GM12878 (cell line): ENCODE measurements around the gene ZNF322. TPM values are rescaled to one million over a fixed set of nuclear protein-coding genes. Genes with fewer than 3 reads are reported as not detected.

Experiments used
- ATAC-seq: fragments of 200-7000 bp; cut with Tn5 transposase; 3 replicates; pipeline ENCODE4 v1.9.1; 2020; ENCODE audit warnings: mild to moderate bottlenecking, moderate library complexity
- BruUV-seq: library from RNA; stranded (reverse); fragments of 400-500 nt; replicated peaks from 2 replicates; lab custom pipeline; 2021; lab: Mats Ljungman, UMichigan
- CTCF ChIA-PET: fragments of 300-600 bp; sonication (Branson Sonifier 250); formaldehyde crosslinking; extraction: SDS; loops from one replicate; lab custom pipeline; 2021; ENCODE audit warnings: inconsistent platforms; lab: Yijun Ruan, JAX
- POLR2A ChIA-PET: fragments of 350-600 bp; formaldehyde crosslinking; extraction: SDS; loops from one replicate; lab custom pipeline; 2021; ENCODE audit warnings: inconsistent platforms; lab: Charles Lee
- RAD21 ChIA-PET: fragments of 300-600 bp; sonication (Branson Sonifier 250); formaldehyde crosslinking; loops from one replicate; lab custom pipeline; 2023; ENCODE audit warnings: antibody characterized with exemption; ENCODE audit not compliant: unreplicated experiment; lab: Charles Lee
- SMC1A ChIA-PET: fragments of 300-600 bp; sonication (Branson Sonifier 250); formaldehyde crosslinking; loops from one replicate; lab custom pipeline; 2023; ENCODE audit not compliant: unreplicated experiment, uncharacterized antibody; lab: Charles Lee
- DNase-seq: peaks from one replicate; pipeline ENCODE4 v3.0.0-alpha.2; 2011; ENCODE audit warnings: low read depth, low spot score
- FAIRE-seq: peaks from 3 replicates; lab custom pipeline; 2011; peaks lifted over from hg19 to GRCh38; lab: Jason Lieb, UNC
- H2AFZ ChIP-seq: 2 replicates; pipeline ENCODE4 v1.6.0; 2011; ENCODE audit warnings: low read depth, low read length, control low read depth; ENCODE audit not compliant: control insufficient read depth
- H3K27ac ChIP-seq: 2 replicates; pipeline ENCODE4 v1.5.1; 2011; ENCODE audit warnings: control low read depth; ENCODE audit not compliant: control insufficient read depth, insufficient read depth
- H3K27me3 ChIP-seq, 2 experiments: replicated peaks in 1 of 2; 2 replicates each; pipeline versions ENCODE4 v1.6.0 to v1.6.1; 2011; ENCODE audit warnings: low read length in 1 of 2; ENCODE audit not compliant: control insufficient read depth in 2 of 2, insufficient read depth in 2 of 2
- H3K36me3 ChIP-seq, 2 experiments: 2 replicates each; pipeline ENCODE4 v1.5.1; 2011; ENCODE audit warnings: low read length in 1 of 2; ENCODE audit not compliant: control insufficient read depth in 2 of 2, insufficient read depth in 2 of 2
- H3K4me1 ChIP-seq: 2 replicates; pipeline ENCODE4 v1.6.1; 2011; ENCODE audit warnings: mild to moderate bottlenecking, low read length, moderate library complexity, mixed read lengths; ENCODE audit not compliant: control insufficient read depth, insufficient read depth
- H3K4me2 ChIP-seq: 2 replicates; pipeline ENCODE4 v1.6.0; 2011; ENCODE audit warnings: control low read depth; ENCODE audit not compliant: control insufficient read depth, insufficient read depth
- H3K4me3 ChIP-seq: fragments of 200-600 bp; sonication (generic); 2 replicates; pipeline ENCODE4 v1.5.1; 2016
- H3K79me2 ChIP-seq: 2 replicates; pipeline ENCODE4 v1.6.0; 2011; ENCODE audit warnings: low read length; ENCODE audit not compliant: control insufficient read depth, insufficient read depth
- H3K9ac ChIP-seq: 2 replicates; pipeline ENCODE4 v1.8.0; 2011; ENCODE audit warnings: low read length, control low read depth, mixed read lengths; ENCODE audit not compliant: control insufficient read depth, insufficient read depth
- H3K9me3 ChIP-seq: replicated peaks from 3 replicates; pipeline ENCODE4 v1.5.1; 2011; ENCODE audit warnings: mild to moderate bottlenecking, low read length; ENCODE audit not compliant: control insufficient read depth, insufficient read depth
- H4K20me1 ChIP-seq: 2 replicates; pipeline ENCODE4 v1.6.0; 2011; ENCODE audit not compliant: control insufficient read depth, insufficient read depth
- BHLHE40 ChIP-seq, 2 experiments: fragments of 450-650 bp in 1 of 2; IDR thresholded peaks; 2 replicates each; pipeline ENCODE4 v1.6.1; 2011 to 2017; ENCODE audit warnings: low read depth in 2 of 2, borderline replicate concordance in 1 of 2, improper control_type of control experiment in 1 of 2, low read length in 1 of 2, mild to moderate bottlenecking in 1 of 2
- BMI1 ChIP-seq: fragments of 450-650 bp; IDR thresholded peaks from 2 replicates; pipeline ENCODE4 v1.6.1; 2016; ENCODE audit warnings: mild to moderate bottlenecking, moderate library complexity, borderline replicate concordance
- CTCF ChIP-seq, 3 experiments: IDR thresholded peaks in 2 of 3; conservative IDR thresholded peaks in 1 of 3; 2 replicates each; pipeline ENCODE4 v1.5.1; 2011; ENCODE audit warnings: low read depth in 3 of 3, low read length in 3 of 3, mild to moderate bottlenecking in 3 of 3, control low read depth in 2 of 3, moderate library complexity in 2 of 3, inconsistent platforms in 1 of 3, mixed read lengths in 1 of 3; ENCODE audit not compliant: control insufficient read depth in 2 of 3, insufficient read depth in 1 of 3; ENCODE audit errors: extremely low read depth in 1 of 3
- E2F4 ChIP-seq: IDR thresholded peaks from 2 replicates; pipeline ENCODE4 v1.6.1; 2012; ENCODE audit warnings: low read depth, low read length, improper control_type of control experiment
- EGR1 ChIP-seq, 2 experiments: IDR thresholded peaks; 1 replicate in 1 of 2; 2 replicates in 1 of 2; pipeline ENCODE4 v1.6.1; 2011 to 2012; ENCODE audit warnings: low read depth in 2 of 2, low read length in 2 of 2, borderline replicate concordance in 1 of 2, mild to moderate bottlenecking in 1 of 2, moderate library complexity in 1 of 2
- MEF2B ChIP-seq: fragments of 450-650 bp; IDR thresholded peaks from 2 replicates; pipeline ENCODE4 v1.6.1; 2018; ENCODE audit warnings: mild to moderate bottlenecking, moderate library complexity; ENCODE audit not compliant: partially characterized antibody, poor library complexity, severe bottlenecking
- SUPT20H ChIP-seq: IDR thresholded peaks from 2 replicates; pipeline ENCODE4 v1.6.1; 2011; ENCODE audit warnings: low read depth, mild to moderate bottlenecking, low read length, moderate library complexity, borderline replicate concordance; ENCODE audit not compliant: control insufficient read depth
- TAF1 ChIP-seq: IDR thresholded peaks from 2 replicates; pipeline ENCODE4 v1.6.1; 2011; ENCODE audit warnings: mild to moderate bottlenecking, low read depth, low read length, borderline replicate concordance
- TCF7 ChIP-seq: IDR thresholded peaks from 2 replicates; pipeline ENCODE4 v1.6.1; 2014; ENCODE audit warnings: antibody characterized with exemption, borderline replicate concordance
- ZBED1 ChIP-seq: IDR thresholded peaks from 2 replicates; pipeline ENCODE4 v1.6.1; 2016; ENCODE audit warnings: borderline replicate concordance
- WGBS: methylation state at CpG from one replicate; pipeline ENCODE4 v1.1.6; 2016; ENCODE audit warnings: low lambda C conversion rate; ENCODE audit not compliant: insufficient replicate concordance, insufficient coverage; ENCODE audit errors: missing lambda C conversion rate; 5-methylcytosine and 5-hydroxymethylcytosine counted together
- in situ Hi-C: fragments of 300-500 bp; cut with MboI; formaldehyde crosslinking; loops from 9 replicates; pipeline ENCODE4 v1.14.3; 2018; ENCODE audit warnings: mixed read lengths
- intact Hi-C: fragments of 100-400 bp; cut with micrococcal nuclease; formaldehyde crosslinking; loops from one replicate; pipeline ENCODE4 v1.14.2; 2022; ENCODE audit not compliant: unreplicated experiment
- polyA plus RNA-seq, 11 experiments: library from polyadenylated mRNA; depleted of rRNA in 4 of 11; unstranded in 6 of 11; stranded (reverse) in 5 of 11; fragments of >200 nt; fragmentation: Nextera tagmentation in 4 of 11; fragmentation: Illumina TruSeq in 1 of 11; extraction: Ambion mirVana in 4 of 11; extraction: Trizol in 1 of 11; gene quantifications; 1 replicate in 1 of 11; 2 replicates in 10 of 11; pipeline versions ENCODE4 v1.2.1 to v1.2.3, GENCODE V29; 2011 to 2016; ENCODE audit warnings: inconsistent platforms in 2 of 11, missing spikeins in 2 of 11, low read depth in 1 of 11
- total RNA-seq, 4 experiments: library from RNA; depleted of rRNA in 3 of 4; stranded (reverse); fragments of >200 nt in 3 of 4; fragmentation: Illumina TruSeq in 1 of 4; extraction: Trizol in 1 of 4; gene quantifications; 2 replicates each; pipeline versions ENCODE4 v1.2.1 to v1.2.3, GENCODE V29; 2013 to 2021
- TF ChIP-seq, protein P1 (sequence below): fragments of 450-650 bp; IDR thresholded peaks from 2 replicates; pipeline ENCODE4 v1.6.1; 2017; ENCODE audit warnings: borderline replicate concordance

Gene ZNF322
- total and polyA plus RNA-seq, 10 of the 15 experiments (the other 5 are each of a cell fraction or from before 2014, with no cell fraction given), result 2.7 to 19.1 (median 11.9) TPM

- intact Hi-C loops, result loop anchor here (10.0 kb wide), 1 partner anchor 423 kb away; no protein-coding TSS in a partner anchor
- ChIA-PET RAD21 (no interaction called here), SMC1A (no interaction called here), POLR2A (no interaction called here), CTCF (no interaction called here)
- 95% methylated on average over 21 of the region's 22 CpGs for WGBS
- Histone ChIP-seq H2AFZ (no peak overlapping the region), H3K4me3 (peak overlapping the region; percentile 93), H3K9me3 (no peaks in the 10 kb centered on the region), H3K36me3 (peaks cover 1 to 15% of the 10 kb centered on the region in 2 experiments; a peak in 2 of 4 replicates), H3K79me2 (peaks cover 21% of the 10 kb centered on the region), H3K4me2 (peak overlapping the region; percentile 98), H3K27me3 (no peaks in the 10 kb centered on the region), H3K4me1 (peaks cover 18% of the 10 kb centered on the region), H3K27ac (no peak overlapping the region), H4K20me1 (no peaks in the 10 kb centered on the region), H3K9ac (no peak overlapping the region)
- in situ Hi-C loops, result no loop called here
- ATAC-seq, result no peak
- no peak for FAIRE-seq
- no TSS peak for BruUV-seq
- no peak for DNase-seq
- TF ChIP-seq MEF2B, result no peak
- TF ChIP-seq EGR1 (IDR thresholded peaks at IDR 0.05; ENCODE audit: borderline replicate concordance in 1 of 2, low read depth in 2 of 2, low read length in 2 of 2), result no peak
- TF ChIP-seq, protein P1, sequence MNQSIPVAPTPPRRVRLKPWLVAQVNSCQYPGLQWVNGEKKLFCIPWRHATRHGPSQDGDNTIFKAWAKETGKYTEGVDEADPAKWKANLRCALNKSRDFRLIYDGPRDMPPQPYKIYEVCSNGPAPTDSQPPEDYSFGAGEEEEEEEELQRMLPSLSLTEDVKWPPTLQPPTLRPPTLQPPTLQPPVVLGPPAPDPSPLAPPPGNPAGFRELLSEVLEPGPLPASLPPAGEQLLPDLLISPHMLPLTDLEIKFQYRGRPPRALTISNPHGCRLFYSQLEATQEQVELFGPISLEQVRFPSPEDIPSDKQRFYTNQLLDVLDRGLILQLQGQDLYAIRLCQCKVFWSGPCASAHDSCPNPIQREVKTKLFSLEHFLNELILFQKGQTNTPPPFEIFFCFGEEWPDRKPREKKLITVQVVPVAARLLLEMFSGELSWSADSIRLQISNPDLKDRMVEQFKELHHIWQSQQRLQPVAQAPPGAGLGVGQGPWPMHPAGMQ, result no peak
- no peak for TF ChIP-seq BHLHE40 (IDR thresholded peaks at IDR 0.05; ENCODE audit: borderline replicate concordance in 1 of 2, low read depth in 2 of 2, low read length in 1 of 2)
- no peak for TF ChIP-seq E2F4
- no peak for TF ChIP-seq BMI1
- TF ChIP-seq SUPT20H, result no peak
- TF ChIP-seq ZBED1, result no peak
- TF ChIP-seq TAF1, result no peak
- no peak for TF ChIP-seq TCF7
- TF ChIP-seq CTCF (IDR thresholded peaks at IDR 0.05 in 2 of 3, conservative IDR thresholded peaks at IDR 0.05 in 1 of 3; ENCODE audit: control insufficient read depth in 2 of 3, extremely low read depth in 1 of 3, insufficient read depth in 1 of 3, low read depth in 3 of 3, low read length in 3 of 3), result no peak
These were observed 61.3 kb downstream of the ZNF322 start for GRCh38 chr6:26598267-26598666.
